GM23338 (cell line): ENCODE results near the gene CACNA2D3.
A peak's percentile ranks its signal among the peaks of the same experiment; 100 is the strongest.

ENCODE experiments used
- CTCF ChIP-seq, 2 experiments: fragments of 200-600 bp in 1 of 2; sonication (generic) in 1 of 2; conservative IDR thresholded peaks; 2 replicates each; pipeline versions ENCODE4 v1.5.1 to v1.6.1; 2016 to 2017; ENCODE audit warnings: antibody characterized with exemption in 2 of 2, low read depth in 2 of 2, mild to moderate bottlenecking in 2 of 2, moderate library complexity in 1 of 2
- EZH2 ChIP-seq: fragments of 200-600 bp; sonication (generic); IDR thresholded peaks from one replicate; pipeline ENCODE4 v1.8.0; 2017; ENCODE audit warnings: antibody characterized with exemption, mild to moderate bottlenecking, low read depth; ENCODE audit not compliant: unreplicated experiment
- EZH2phosphoT487 ChIP-seq: fragments of 200-600 bp; sonication (generic); IDR thresholded peaks from one replicate; pipeline ENCODE4 v1.8.1; 2018; ENCODE audit warnings: antibody characterized with exemption; ENCODE audit not compliant: unreplicated experiment
- NANOG ChIP-seq: IDR thresholded peaks from 2 replicates; pipeline ENCODE4 v1.6.1; 2016; ENCODE audit warnings: antibody characterized with exemption, borderline replicate concordance
- POLR2AphosphoS5 ChIP-seq: IDR thresholded peaks from 2 replicates; pipeline ENCODE4 v1.6.1; 2016; ENCODE audit warnings: antibody characterized with exemption, low read depth

GRCh38 chr3:54339608-54340007 is 217.3 kb downstream of the CACNA2D3 start:
- TF ChIP-seq EZH2phosphoT487 = no peak
- 0 out of 4 replicates have a peak, but pooled peaks of 1 of the 2 experiments have one; percentile 20 for TF ChIP-seq CTCF (conservative IDR thresholded peaks at IDR 0.05; ENCODE audit: low read depth in 2 of 2)
- no peak for TF ChIP-seq EZH2
- no peak for TF ChIP-seq POLR2AphosphoS5
- TF ChIP-seq NANOG = no peak
